HG02798 (cell line): ENCODE measurements around the gene TGFBR3L.
"Not testable (repeated sequence)": the region's sequence is repeated elsewhere in the genome, so short reads cannot be mapped to it uniquely, and the experiment has no call there.

Experiments used
- ATAC-seq: cut with Tn5 transposase; IDR thresholded peaks from one replicate; pipeline ENCODE4 v1.9.1; 2021; ENCODE audit warnings: mild to moderate bottlenecking; ENCODE audit not compliant: unreplicated experiment, poor library complexity

TGFBR3L gene

DNA sequence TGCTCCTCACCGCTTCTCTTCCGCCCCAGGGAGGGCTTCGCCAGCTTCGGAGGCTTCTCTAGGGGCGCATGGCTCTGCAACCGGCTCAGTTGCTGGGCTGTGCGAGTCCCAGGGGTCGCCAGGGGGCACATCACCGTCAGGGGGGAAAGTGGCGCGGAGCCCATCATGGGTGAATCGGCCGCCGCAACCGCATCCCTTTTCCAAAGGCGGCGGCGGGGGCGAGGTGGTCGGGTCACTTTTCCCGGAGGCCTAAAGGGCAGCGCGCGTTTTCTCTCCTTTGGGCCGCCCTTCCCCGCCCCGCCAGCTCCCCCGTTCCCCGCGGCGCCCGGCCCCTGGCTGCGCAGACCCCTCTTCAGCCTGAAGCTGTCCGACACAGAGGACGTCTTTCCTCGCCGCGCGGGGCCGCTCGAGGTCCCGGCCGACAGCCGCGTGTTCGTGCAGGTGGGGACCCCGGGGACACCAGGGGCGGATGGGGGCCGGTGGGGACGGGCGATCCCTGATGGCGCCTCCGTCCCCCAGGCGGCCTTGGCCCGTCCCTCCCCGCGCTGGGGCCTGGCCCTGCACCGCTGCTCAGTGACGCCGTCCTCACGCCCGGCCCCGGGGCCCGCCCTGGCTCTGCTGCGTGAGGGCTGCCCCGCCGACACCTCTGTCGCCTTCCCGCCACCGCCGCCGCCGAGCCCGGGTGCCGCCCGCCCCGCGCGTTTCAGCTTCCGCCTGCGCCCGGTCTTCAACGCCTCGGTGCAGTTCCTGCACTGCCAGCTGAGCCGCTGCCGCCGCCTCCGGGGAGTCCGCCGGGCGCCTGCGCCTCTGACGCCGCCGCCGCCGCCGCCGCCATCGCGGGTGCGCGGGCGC, 1.7 kb downstream of the TGFBR3L start:
- ATAC-seq = no peak

GRCh38 chr19:7916955-7917266, 2.3 kb downstream of the TGFBR3L start:
- ATAC-seq = no peak

DNA sequence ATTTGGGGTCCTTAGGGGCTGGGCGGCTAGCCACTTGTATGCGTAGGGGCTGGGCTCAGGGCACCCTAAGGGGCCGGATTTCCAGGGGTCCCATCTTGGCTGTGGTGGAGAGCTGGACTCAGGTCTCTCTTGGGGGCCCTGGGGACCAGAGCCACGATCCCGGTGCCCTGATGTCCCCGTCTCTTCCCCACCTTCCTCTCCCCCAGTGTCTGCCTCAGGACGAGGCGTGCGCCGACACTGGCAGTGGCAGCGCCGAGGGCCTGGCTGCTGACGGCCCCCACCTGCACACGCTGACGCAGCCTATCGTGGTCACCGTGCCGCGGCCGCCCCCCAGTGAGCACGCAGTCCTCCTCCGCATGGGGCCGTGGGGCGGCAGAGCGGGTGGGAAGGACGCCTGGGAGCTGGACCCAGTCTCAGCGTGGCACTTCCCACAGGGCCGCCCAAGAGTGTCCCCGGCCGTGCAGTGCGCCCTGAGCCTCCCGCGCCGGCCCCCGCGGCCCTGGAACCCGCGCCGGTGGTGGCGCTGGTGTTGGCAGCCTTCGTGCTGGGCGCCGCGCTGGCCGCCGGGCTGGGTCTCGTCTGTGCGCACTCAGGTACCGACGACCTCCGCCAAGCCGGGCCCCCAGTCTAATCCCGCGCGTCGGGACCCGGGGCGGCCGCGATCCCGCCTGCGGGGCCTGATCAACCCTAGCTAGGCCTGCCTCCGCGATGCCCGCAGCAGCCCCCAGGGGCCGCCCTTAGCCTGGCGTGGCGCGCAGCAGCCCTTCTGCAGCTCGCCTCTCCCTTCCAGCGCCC, 2.8 kb downstream of the TGFBR3L start:
- no peak for ATAC-seq

DNA sequence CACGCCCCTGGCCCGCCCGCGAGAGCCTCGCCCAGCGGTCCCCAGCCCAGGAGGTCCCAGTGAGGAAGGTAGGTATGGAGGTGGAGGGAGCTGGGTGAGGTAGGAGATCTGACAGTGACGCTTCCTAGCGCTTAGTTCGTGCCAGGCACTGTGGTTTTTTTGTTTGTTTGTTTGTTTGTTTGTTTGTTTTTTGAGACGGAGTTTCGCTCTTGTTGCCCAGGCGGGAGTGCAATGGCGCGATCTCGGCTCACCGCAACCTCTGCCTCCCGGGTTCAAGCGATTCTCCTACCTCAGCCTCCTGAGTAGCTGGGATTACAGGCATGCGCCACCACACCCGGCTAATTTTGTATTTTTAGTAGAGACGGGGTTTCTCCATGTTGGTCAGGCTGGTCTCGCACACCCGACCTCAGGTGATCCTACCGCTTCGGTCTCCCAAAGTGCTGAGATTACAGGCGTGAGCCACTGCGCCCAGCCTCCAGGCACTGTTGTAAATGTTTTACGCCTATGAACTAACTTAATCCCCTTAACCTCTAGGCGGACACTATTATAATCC, 3.5 kb downstream of the TGFBR3L start:
- not testable (repeated sequence) for ATAC-seq

GRCh38 chr19:7918615-7919421, 4.2 kb downstream of the TGFBR3L start:
- ATAC-seq = no peak

DNA sequence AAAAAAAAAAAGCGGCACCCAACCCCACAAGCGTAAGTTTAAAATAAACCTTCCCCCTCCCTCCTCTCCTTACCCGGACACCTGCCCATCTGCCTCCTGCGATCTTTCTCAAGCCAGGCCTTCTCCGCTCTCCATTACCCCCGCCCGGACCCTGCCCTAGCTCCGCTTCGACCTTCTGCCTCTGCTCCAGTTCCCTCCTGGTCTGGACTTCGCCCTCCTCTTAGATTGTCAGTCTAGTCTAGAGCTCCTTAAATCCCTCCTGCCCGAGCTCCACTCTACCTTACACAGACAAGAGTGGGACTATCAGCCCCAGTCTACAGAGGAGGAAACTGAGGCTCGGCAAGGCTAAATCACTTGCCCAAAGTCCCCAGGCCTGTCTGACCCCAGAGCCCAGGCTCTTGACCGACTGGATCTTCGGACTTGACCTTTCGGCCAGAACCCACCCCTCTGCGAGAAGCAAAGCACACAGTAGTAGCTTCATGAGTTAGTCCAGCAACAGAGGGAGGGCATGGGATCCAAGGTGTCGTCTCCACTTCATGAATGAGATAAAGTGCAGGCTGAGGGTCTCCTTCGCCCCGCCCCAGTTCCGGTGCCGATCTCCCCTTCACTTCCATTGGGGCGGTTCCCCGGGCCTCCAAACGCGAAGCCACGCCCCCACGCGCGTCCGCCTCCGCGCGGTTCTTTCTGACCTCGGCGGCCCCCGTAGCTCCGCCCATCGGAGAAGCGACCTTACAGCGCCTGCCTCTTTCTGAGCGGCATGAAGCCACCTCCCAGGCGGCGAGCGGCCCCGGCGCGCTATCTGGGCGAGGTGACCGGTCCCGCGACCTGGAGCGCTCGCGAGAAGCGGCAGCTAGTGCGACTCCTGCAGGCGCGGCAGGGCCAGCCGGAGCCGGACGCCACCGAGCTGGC, 5.2 kb downstream of the TGFBR3L start, which contains the start of gene SNAPC2:
Gene SNAPC2, plus strand, starts transcription at position 729 of the 909 bp plus-strand sequence. Its CDS starts 29 bp downstream, at position 758.
- ATAC-seq = peak; percentile 70

DNA sequence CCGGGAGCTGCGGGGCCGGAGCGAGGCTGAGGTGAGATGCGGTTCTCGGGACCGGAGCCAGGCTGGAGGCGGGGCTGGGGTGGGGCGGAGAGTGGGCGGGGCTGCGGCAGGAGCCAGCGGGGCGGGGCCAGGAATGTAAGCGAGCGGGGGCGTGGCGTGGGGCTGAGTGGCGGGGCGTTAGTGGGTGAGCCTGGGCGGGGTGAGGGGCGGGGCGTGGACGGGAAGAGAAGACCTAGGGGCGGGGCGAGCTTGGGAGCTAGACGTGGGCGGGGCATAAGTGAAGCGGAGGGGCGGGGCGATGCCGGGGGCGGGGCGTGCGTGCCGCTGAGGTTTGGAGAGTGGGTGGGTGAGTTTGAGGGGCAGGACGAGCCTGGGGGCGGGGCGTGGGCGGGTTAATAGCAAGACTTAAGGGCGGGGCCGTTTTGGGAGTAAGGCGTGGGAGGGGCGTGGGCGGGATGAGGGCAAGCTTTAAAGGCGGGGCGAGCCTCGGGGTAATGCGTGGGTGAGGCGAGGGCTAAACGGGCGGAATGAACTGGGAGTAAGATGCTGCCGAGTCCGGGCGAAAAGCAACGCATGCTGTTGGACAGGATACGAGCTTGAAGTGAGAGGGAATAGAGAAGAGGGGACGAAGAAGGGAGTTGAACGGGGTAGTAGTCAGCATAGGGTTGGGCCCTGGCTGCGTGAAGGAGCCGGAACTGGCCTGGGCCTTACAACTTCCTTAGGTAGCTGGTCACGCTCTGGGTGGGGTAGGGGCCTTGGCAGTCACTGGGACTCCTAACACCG, 6.1 kb downstream of the TGFBR3L start:
- peak; percentile 59 for ATAC-seq

DNA sequence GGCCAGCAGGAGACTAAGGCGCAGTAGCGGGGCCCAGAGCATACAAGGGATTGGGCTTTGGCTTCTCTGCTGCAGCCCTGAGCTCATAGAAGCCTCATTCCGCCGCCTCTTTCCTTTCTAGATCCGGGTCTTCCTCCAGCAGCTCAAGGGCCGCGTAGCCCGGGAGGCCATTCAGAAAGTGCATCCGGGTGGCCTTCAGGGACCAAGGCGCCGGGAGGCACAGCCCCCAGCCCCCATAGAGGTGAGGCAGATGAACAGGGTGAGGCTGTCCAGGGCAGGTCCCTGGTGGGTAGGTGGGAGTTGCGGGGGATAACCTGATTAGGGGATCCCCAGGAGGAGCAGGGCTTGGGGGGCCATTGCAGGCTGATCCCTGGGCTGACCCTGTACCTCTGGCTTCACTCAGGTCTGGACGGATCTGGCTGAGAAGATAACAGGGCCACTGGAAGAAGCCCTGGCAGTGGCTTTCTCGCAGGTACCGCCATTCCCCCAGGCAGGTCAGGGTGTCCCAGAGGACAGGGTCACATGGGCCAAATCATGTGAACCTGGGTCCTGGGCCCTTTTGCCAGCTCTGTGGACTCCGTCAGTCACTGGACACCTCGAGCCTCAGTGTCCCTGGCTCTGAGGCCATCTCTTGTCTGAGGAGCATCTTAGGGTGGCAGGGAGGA, 6.8 kb downstream of the TGFBR3L start:
- ATAC-seq = no peak

- no peak for ATAC-seq
These were observed 7.6 kb downstream of the TGFBR3L start for GRCh38 chr19:7921967-7922835.

- ATAC-seq = no peak
These were observed 8.2 kb downstream of the TGFBR3L start for GRCh38 chr19:7922836-7923195.

- ATAC-seq = no peak
These were observed 8.9 kb downstream of the TGFBR3L start for GRCh38 chr19:7923295-7924191.

- no peak for ATAC-seq
These were observed 9.6 kb downstream of the TGFBR3L start for GRCh38 chr19:7924241-7924640.

- ATAC-seq = no peak
These were observed 10.1 kb downstream of the TGFBR3L start for GRCh38 chr19:7924651-7925170.

DNA sequence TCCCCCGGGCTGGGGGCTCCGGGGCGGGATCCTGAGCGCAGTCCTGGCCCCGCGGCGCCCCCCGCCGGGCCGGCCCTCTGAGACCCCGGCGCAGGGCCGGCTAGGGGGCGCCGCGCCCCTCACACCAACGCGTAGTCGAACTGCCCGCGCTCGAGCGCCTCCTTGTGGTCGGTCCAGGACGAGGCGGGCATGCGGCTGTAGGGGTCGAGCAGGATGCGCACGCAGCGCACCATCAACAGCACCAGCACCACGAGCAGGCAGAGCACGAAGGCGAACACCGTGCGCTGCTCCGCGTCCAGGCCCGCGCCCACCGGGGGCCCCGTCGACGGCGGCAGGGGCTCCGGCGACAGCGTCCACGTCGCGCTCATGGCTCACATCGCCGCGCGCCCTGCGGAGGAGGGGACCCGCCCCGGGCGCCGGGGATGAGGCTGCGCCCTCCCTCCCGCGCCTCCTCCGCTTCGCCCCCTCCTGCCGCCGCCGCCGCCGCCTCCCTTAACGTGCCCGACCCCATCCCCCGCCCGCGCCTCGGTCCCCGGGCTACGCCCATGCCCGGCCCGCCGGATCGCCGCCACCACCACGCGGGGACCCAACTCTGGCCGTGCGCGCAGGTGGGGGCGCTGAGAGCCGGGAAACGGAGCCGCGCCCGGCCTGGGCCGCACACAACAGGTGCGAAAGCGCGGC, 10.7 kb downstream of the TGFBR3L start:
- peak; percentile 19 for ATAC-seq

DNA sequence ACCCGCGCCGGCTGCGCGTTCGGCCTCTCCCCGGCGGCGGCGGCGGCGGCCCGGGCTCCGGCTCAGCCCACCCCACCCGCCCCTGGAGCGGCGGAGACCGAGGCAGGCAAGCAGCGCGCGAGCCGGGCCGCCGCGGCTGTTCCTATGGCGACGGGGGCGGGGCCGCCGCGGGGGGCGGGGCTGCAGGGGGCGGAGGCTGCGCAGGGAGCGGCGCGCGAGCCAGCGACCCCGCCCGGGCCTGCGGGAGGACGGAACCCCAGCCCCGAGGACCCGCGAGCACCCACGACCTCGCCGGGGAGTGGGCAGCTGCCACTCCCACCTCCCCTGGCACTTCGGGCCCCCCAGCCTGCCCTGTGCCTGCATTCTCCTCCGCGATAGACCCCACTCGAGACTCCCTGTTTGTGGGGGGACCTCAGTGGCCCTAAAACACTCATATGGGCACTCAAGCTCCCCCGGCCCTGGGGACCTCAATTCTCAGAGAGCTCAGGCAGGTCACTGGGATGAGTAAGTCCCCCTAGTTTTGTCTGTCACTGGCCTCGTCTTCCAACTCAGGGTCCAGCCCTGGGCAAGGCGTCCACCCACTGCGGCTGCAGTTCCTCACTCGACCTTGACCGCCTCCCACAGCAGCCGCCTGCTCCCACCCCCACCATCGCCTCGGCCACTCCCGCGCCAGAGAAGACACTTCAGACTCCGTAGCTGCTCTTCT, 11.5 kb downstream of the TGFBR3L start, which contains the start of gene CTXN1:
Gene CTXN1, minus strand, starts transcription at position 115 of the 706 bp plus-strand sequence. CDS start 597 bp downstream, outside the sequence.
- peak; percentile 43 for ATAC-seq
